Sigmoid colon (tissue), 4 donors: ENCODE data around the gene UBE2J1.

Source experiments
- EP300 ChIP-seq, 4 donors: sonication (generic); formaldehyde crosslinking; IDR thresholded peaks; one replicate each; pipeline ENCODE4 v1.6.1; 2017; ENCODE audit warnings: antibody characterized with exemption in 4 of 4
- POLR2A ChIP-seq, 2 donors: fragments of 450-650 bp; IDR thresholded peaks; one replicate each; pipeline ENCODE4 v1.6.1; 2016; ENCODE audit warnings: antibody characterized with exemption in 2 of 2, mild to moderate bottlenecking in 2 of 2, moderate library complexity in 2 of 2
- POLR2AphosphoS5 ChIP-seq, 4 donors: sonication (generic); formaldehyde crosslinking; IDR thresholded peaks; one replicate each; pipeline ENCODE4 v1.6.1; 2017; ENCODE audit warnings: antibody characterized with exemption in 4 of 4
- TF ChIP-seq, protein P1 (sequence below), 4 experiments: fragments of 450-650 bp in 3 of 4; fragments of 200-600 bp in 1 of 4; IDR thresholded peaks; one replicate each; pipeline ENCODE4 v1.5.1; 2016 to 2019; ENCODE audit warnings: antibody characterized with exemption in 4 of 4, mild to moderate bottlenecking in 3 of 4, moderate library complexity in 2 of 4

- TF ChIP-seq POLR2A (IDR thresholded peaks at IDR 0.05) (no peak), POLR2AphosphoS5 (IDR thresholded peaks at IDR 0.05) (no peak), EP300 (IDR thresholded peaks at IDR 0.05) (no peak)
- TF ChIP-seq, protein P1, sequence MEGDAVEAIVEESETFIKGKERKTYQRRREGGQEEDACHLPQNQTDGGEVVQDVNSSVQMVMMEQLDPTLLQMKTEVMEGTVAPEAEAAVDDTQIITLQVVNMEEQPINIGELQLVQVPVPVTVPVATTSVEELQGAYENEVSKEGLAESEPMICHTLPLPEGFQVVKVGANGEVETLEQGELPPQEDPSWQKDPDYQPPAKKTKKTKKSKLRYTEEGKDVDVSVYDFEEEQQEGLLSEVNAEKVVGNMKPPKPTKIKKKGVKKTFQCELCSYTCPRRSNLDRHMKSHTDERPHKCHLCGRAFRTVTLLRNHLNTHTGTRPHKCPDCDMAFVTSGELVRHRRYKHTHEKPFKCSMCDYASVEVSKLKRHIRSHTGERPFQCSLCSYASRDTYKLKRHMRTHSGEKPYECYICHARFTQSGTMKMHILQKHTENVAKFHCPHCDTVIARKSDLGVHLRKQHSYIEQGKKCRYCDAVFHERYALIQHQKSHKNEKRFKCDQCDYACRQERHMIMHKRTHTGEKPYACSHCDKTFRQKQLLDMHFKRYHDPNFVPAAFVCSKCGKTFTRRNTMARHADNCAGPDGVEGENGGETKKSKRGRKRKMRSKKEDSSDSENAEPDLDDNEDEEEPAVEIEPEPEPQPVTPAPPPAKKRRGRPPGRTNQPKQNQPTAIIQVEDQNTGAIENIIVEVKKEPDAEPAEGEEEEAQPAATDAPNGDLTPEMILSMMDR (IDR thresholded peaks at IDR 0.05) = no peak
Measured at GRCh38 chr6:89308525-89309395, 43.8 kb downstream of the UBE2J1 start.
